IMR-90 (cell line): ENCODE results near the gene VAMP7. TPM values are rescaled to one million over a fixed set of nuclear protein-coding genes. Genes with fewer than 3 reads are reported as not detected.

Experiments
- ATAC-seq: fragments of 200-7000 bp; cut with Tn5 transposase; 2 replicates; pipeline ENCODE4 v1.9.1; 2020; ENCODE audit warnings: low read depth, mild to moderate bottlenecking, moderate library complexity
- BruUV-seq: library from RNA; stranded (reverse); fragments of 400-500 nt; replicated peaks from 2 replicates; lab custom pipeline; 2021; lab: Mats Ljungman, UMichigan
- CTCF ChIA-PET: fragments of 300-600 bp; formaldehyde crosslinking; extraction: SDS; loops from one replicate; lab custom pipeline; 2021; ENCODE audit warnings: antibody characterized with exemption; lab: Yijun Ruan, JAX
- POLR2A ChIA-PET: fragments of 300-600 bp; sonication (Branson Sonifier 250); formaldehyde crosslinking; loops from one replicate; lab custom pipeline; 2022; ENCODE audit warnings: antibody characterized with exemption; ENCODE audit not compliant: unreplicated experiment; lab: Charles Lee
- DNase-seq: peaks from one replicate; pipeline ENCODE4 v3.0.0; 2013
- H2AFZ ChIP-seq: replicated peaks from 2 replicates; pipeline ENCODE3; 2013; ENCODE audit warnings: low read length, mild to moderate bottlenecking; ENCODE audit not compliant: poor library complexity
- H2AK5ac ChIP-seq: 2 replicates; pipeline ENCODE4 v1.6.1; 2013; ENCODE audit warnings: low read depth, low read length, inconsistent platforms
- H2AK9ac ChIP-seq: replicated peaks from 2 replicates; pipeline ENCODE3; 2013; ENCODE audit warnings: mild to moderate bottlenecking, low read depth, low read length, moderate library complexity; ENCODE audit not compliant: poor library complexity
- H2BK120ac ChIP-seq: 2 replicates; pipeline ENCODE4 v1.6.1; 2013; ENCODE audit warnings: low read depth, low read length, inconsistent platforms
- H2BK15ac ChIP-seq: 3 replicates; pipeline ENCODE4 v1.6.1; 2013; ENCODE audit warnings: low read depth, low read length, inconsistent platforms
- H2BK20ac ChIP-seq: 2 replicates; pipeline ENCODE4 v1.6.1; 2013; ENCODE audit warnings: low read depth, mild to moderate bottlenecking, inconsistent platforms, low read length, moderate library complexity
- H2BK5ac ChIP-seq: 2 replicates; pipeline ENCODE4 v1.6.1; 2013; ENCODE audit warnings: mild to moderate bottlenecking, low read depth, low read length, inconsistent platforms; ENCODE audit not compliant: poor library complexity, severe bottlenecking
- H3K14ac ChIP-seq: replicated peaks from 2 replicates; pipeline ENCODE4 v1.6.1; 2013; ENCODE audit warnings: low read depth, low read length, inconsistent platforms
- H3K18ac ChIP-seq: 2 replicates; pipeline ENCODE4 v1.6.1; 2013; ENCODE audit warnings: low read depth, low read length, control low read depth
- H3K23ac ChIP-seq: 2 replicates; pipeline ENCODE4 v1.6.1; 2013; ENCODE audit warnings: low read depth, low read length, inconsistent platforms
- H3K27ac ChIP-seq: 2 replicates; pipeline ENCODE4 v1.5.1; 2013; ENCODE audit warnings: mild to moderate bottlenecking, control low read depth, low read length; ENCODE audit not compliant: insufficient read depth
- H3K27me3 ChIP-seq: 2 replicates; pipeline ENCODE4 v1.6.1; 2013; ENCODE audit warnings: low read length; ENCODE audit not compliant: control insufficient read depth, insufficient read depth
- H3K36me3 ChIP-seq: 2 replicates; pipeline ENCODE4 v1.6.1; 2013; ENCODE audit warnings: low read length, mixed read lengths; ENCODE audit not compliant: control insufficient read depth, insufficient read depth
- H3K4ac ChIP-seq: 2 replicates; pipeline ENCODE4 v1.6.1; 2013; ENCODE audit warnings: low read depth, low read length, inconsistent platforms
- H3K4me1 ChIP-seq: 2 replicates; pipeline ENCODE4 v1.6.1; 2013; ENCODE audit warnings: low read length, mixed read lengths; ENCODE audit not compliant: control insufficient read depth, insufficient read depth
- H3K4me2 ChIP-seq: 2 replicates; pipeline ENCODE4 v1.6.1; 2013; ENCODE audit warnings: low read depth, mild to moderate bottlenecking, control low read depth, low read length, moderate library complexity
- H3K4me3 ChIP-seq: 2 replicates; pipeline ENCODE4 v1.5.1; 2013; ENCODE audit warnings: low read depth, mild to moderate bottlenecking, control low read depth, low read length, moderate library complexity; ENCODE audit not compliant: insufficient read depth
- H3K56ac ChIP-seq: 2 replicates; pipeline ENCODE4 v1.6.1; 2013; ENCODE audit warnings: low read length, inconsistent platforms; ENCODE audit not compliant: insufficient read depth; ENCODE audit errors: extremely low read depth
- H3K79me1 ChIP-seq, 2 experiments: 2 replicates each; pipeline ENCODE4 v1.6.1; 2013; ENCODE audit warnings: low read length in 2 of 2, inconsistent platforms in 1 of 2, low read depth in 1 of 2
- H3K9ac ChIP-seq: 2 replicates; pipeline ENCODE4 v1.6.1; 2013; ENCODE audit warnings: low read depth, low read length, control low read depth
- H3K9me1 ChIP-seq: 2 replicates; pipeline ENCODE4 v1.6.1; 2013; ENCODE audit warnings: low read length, inconsistent platforms; ENCODE audit not compliant: insufficient read depth
- H3K9me3 ChIP-seq: 2 replicates; pipeline ENCODE4 v1.6.1; 2013; ENCODE audit warnings: low read length; ENCODE audit not compliant: control insufficient read depth, insufficient read depth
- H4K20me1 ChIP-seq: 2 replicates; pipeline ENCODE4 v1.6.1; 2013; ENCODE audit warnings: low read length, inconsistent platforms; ENCODE audit not compliant: insufficient read depth
- H4K5ac ChIP-seq: 2 replicates; pipeline ENCODE4 v1.6.1; 2013; ENCODE audit warnings: mild to moderate bottlenecking, low read depth, low read length, control low read depth
- H4K8ac ChIP-seq, 2 experiments: 2 replicates each; pipeline ENCODE4 v1.6.1; 2013; ENCODE audit warnings: low read depth in 2 of 2, low read length in 2 of 2, control low read depth in 1 of 2, inconsistent platforms in 1 of 2
- H4K91ac ChIP-seq: 2 replicates; pipeline ENCODE4 v1.6.1; 2013; ENCODE audit warnings: low read depth, low read length, inconsistent platforms; ENCODE audit not compliant: insufficient read depth
- BHLHE40 ChIP-seq: fragments of 150-350 bp; IDR thresholded peaks from 2 replicates; pipeline ENCODE4 v1.6.1; 2016; ENCODE audit warnings: mild to moderate bottlenecking, low read depth, low read length
- CEBPB ChIP-seq: IDR thresholded peaks from 2 replicates; pipeline ENCODE4 v1.6.1; 2012; ENCODE audit warnings: low read depth, low read length, improper control_type of control experiment
- CTCF ChIP-seq: conservative IDR thresholded peaks from 2 replicates; pipeline ENCODE4 v1.5.1; 2012; ENCODE audit warnings: mild to moderate bottlenecking, low read depth, low read length, improper control_type of control experiment
- ELK1 ChIP-seq: fragments of 150-350 bp; IDR thresholded peaks from 2 replicates; pipeline ENCODE4 v1.6.1; 2016; ENCODE audit warnings: low read depth, mild to moderate bottlenecking, low read length, moderate library complexity, borderline replicate concordance
- MAFK ChIP-seq: IDR thresholded peaks from 2 replicates; pipeline ENCODE4 v1.6.1; 2012; ENCODE audit warnings: low read depth, low read length, improper control_type of control experiment
- MAZ ChIP-seq: IDR thresholded peaks from 2 replicates; pipeline ENCODE4 v1.6.1; 2012; ENCODE audit warnings: low read depth, mild to moderate bottlenecking, low read length, improper control_type of control experiment, moderate library complexity, borderline replicate concordance
- MXI1 ChIP-seq: IDR thresholded peaks from 2 replicates; pipeline ENCODE4 v1.6.1; 2012; ENCODE audit warnings: low read depth, mild to moderate bottlenecking, low read length, moderate library complexity, borderline replicate concordance
- POLR2A ChIP-seq: IDR thresholded peaks from 2 replicates; pipeline ENCODE4 v1.6.1; 2012; ENCODE audit warnings: mild to moderate bottlenecking, low read depth, low read length
- RAD21 ChIP-seq: IDR thresholded peaks from 2 replicates; pipeline ENCODE4 v1.6.1; 2012; ENCODE audit warnings: low read length, improper control_type of control experiment
- RCOR1 ChIP-seq: IDR thresholded peaks from 2 replicates; pipeline ENCODE4 v1.6.1; 2012; ENCODE audit warnings: mild to moderate bottlenecking, low read length, improper control_type of control experiment; ENCODE audit not compliant: insufficient replicate concordance
- SMC3 ChIP-seq: fragments of 150-350 bp; IDR thresholded peaks from 2 replicates; pipeline ENCODE4 v1.6.1; 2016; ENCODE audit warnings: low read depth, mild to moderate bottlenecking, antibody characterized with exemption, low read length, moderate library complexity
- USF2 ChIP-seq: fragments of 150-350 bp; IDR thresholded peaks from 2 replicates; pipeline ENCODE4 v1.6.1; 2017; ENCODE audit warnings: mild to moderate bottlenecking, antibody characterized with exemption, low read length, low read depth
- WGBS, 2 experiments: methylation state at CpG; one replicate each; pipeline versions ENCODE4 v1.1.5 to v1.1.7; 2013; ENCODE audit warnings: missing lambda C conversion rate in 2 of 2; ENCODE audit not compliant: insufficient read length in 1 of 2; ENCODE audit errors: extremely low coverage in 2 of 2; 5-methylcytosine and 5-hydroxymethylcytosine counted together
- dilution Hi-C: fragments of 300-500 bp; cut with HindIII; formaldehyde crosslinking; loops from one replicate; pipeline ENCODE4 v1.14.3; 2018; ENCODE audit warnings: low sequenced_read_pairs; ENCODE audit not compliant: unreplicated experiment
- in situ Hi-C: fragments of 300-500 bp; cut with MboI; formaldehyde crosslinking; loops from 3 replicates; pipeline ENCODE4 v1.14.3; 2019; ENCODE audit warnings: low sequenced_read_pairs, inconsistent platforms, mixed read lengths
- intact Hi-C: fragments of 100-400 bp; cut with micrococcal nuclease; formaldehyde crosslinking; loops from 2 replicates; pipeline ENCODE4 v1.10.0; 2022
- polyA plus RNA-seq, 3 experiments: library from polyadenylated mRNA; depleted of rRNA; stranded (reverse); fragments of >200 nt; gene quantifications; 2 replicates each; pipeline ENCODE4 v1.2.3, GENCODE V29; 2012; ENCODE audit warnings: low replicate concordance in 1 of 3
- total RNA-seq: library from RNA; depleted of rRNA; stranded (reverse); fragments of >200 nt; gene quantifications from 2 replicates; pipeline ENCODE4 v1.2.3, GENCODE V29; 2012

The VAMP7 gene
- total and polyA plus RNA-seq, 2 of the 4 experiments (the other 2 are of a cell fraction) = 21.7 to 39.1 TPM

- Histone ChIP-seq H3K79me1 (no peaks in the 10 kb centered on the region; a peak in 1 of 4 replicates), H2BK20ac (no peak overlapping the region), H3K27ac (no peak overlapping the region), H3K9me1 (no peaks in the 10 kb centered on the region), H2AFZ (no peak overlapping the region), H2BK120ac (no peak overlapping the region), H3K56ac (no peak overlapping the region), H2AK5ac (no peak overlapping the region), H3K4me3 (no peak overlapping the region), H3K9me3 (no peaks in the 10 kb centered on the region), H3K27me3 (no peaks in the 10 kb centered on the region), H4K5ac (no peak overlapping the region), H3K23ac (no peak overlapping the region), H3K9ac (no peak overlapping the region), H3K4me1 (no peaks in the 10 kb centered on the region), H4K20me1 (no peaks in the 10 kb centered on the region), H3K14ac (no peak overlapping the region), H3K4me2 (no peak overlapping the region), H3K18ac (no peak overlapping the region), H4K8ac (no peak overlapping the region), H4K91ac (no peak overlapping the region), H3K4ac (no peak overlapping the region), H2BK5ac (no peak overlapping the region), H3K36me3 (peaks cover 4% of the 10 kb centered on the region; the same call in 1 of the 2 replicates), H2BK15ac (no peak overlapping the region), H2AK9ac (no peak overlapping the region)
- dilution Hi-C loops = no loop called here
- POLR2A ChIA-PET = no interaction called here
- in situ Hi-C loops = no loop called here
- TF ChIP-seq MAZ (no peak), SMC3 (no peak), ELK1 (no peak), POLR2A (no peak), RAD21 (no peak), MXI1 (no peak), CTCF (no peak), BHLHE40 (no peak), RCOR1 (no peak), CEBPB (no peak), MAFK (no peak), USF2 (no peak)
- no peak for ATAC-seq
- BruUV-seq = no TSS peak
- 92% methylated on average over 2 of the region's 2 CpGs; no CpG with 5 or more reads in 1 of the 2 experiments for WGBS, 2 experiments
- DNase-seq = no peak
- CTCF ChIA-PET = no interaction called here
- intact Hi-C loops = no loop called here
Measured at GRCh38 chrX:155900765-155901164, 19.6 kb downstream of the VAMP7 start.
